Medulla oblongata (tissue), 1 donor: Measurements from ENCODE around the gene PHACTR2.
"Not testable (repeated sequence)": the region's sequence is repeated elsewhere in the genome, so short reads cannot be mapped to it uniquely, and the experiment has no call there.

Experiments
- DNase-seq: peaks from one replicate; pipeline ENCODE4 v3.0.0-alpha.2; 2015; ENCODE audit errors: extremely low spot score

The PHACTR2 gene

GRCh38 chr6:143698329-143698728 is 20.6 kb downstream of the PHACTR2 start:
- DNase-seq = no peak

GRCh38 chr6:143698759-143699429 is 21.1 kb downstream of the PHACTR2 start:
- no peak for DNase-seq

GRCh38 chr6:143699430-143699825 is 21.7 kb downstream of the PHACTR2 start:
- no peak for DNase-seq

- no peak for DNase-seq
These were observed 23.1 kb downstream of the PHACTR2 start for GRCh38 chr6:143700684-143701348.

GRCh38 chr6:143701349-143702234 is 23.8 kb downstream of the PHACTR2 start:
- DNase-seq = no peak

GRCh38 chr6:143705569-143705968 is 27.8 kb downstream of the PHACTR2 start:
- no peak for DNase-seq

- DNase-seq = no peak
These were observed 29.9 kb downstream of the PHACTR2 start for GRCh38 chr6:143707697-143708096.

- peak; percentile 44 for DNase-seq
These were observed 31.1 kb downstream of the PHACTR2 start for GRCh38 chr6:143708889-143709288.

GRCh38 chr6:143711714-143712113 is 33.9 kb downstream of the PHACTR2 start:
- DNase-seq = no peak

- DNase-seq = no peak
These were observed 40.7 kb downstream of the PHACTR2 start for GRCh38 chr6:143718472-143718871.

- DNase-seq = no peak
These were observed 43.9 kb downstream of the PHACTR2 start for GRCh38 chr6:143721642-143722041.

- DNase-seq = no peak
These were observed 47.1 kb downstream of the PHACTR2 start for GRCh38 chr6:143724876-143725275.

GRCh38 chr6:143726015-143726647 is 48.4 kb downstream of the PHACTR2 start:
- DNase-seq = no peak

GRCh38 chr6:143727035-143727434 is 49.3 kb downstream of the PHACTR2 start:
- no peak for DNase-seq

GRCh38 chr6:143731789-143732188 is 54.0 kb downstream of the PHACTR2 start:
- DNase-seq = no peak

GRCh38 chr6:143732536-143732935 is 54.8 kb downstream of the PHACTR2 start:
- DNase-seq = no peak

GRCh38 chr6:143733510-143733909 is 55.7 kb downstream of the PHACTR2 start:
- no peak for DNase-seq

GRCh38 chr6:143734641-143735063 is 56.9 kb downstream of the PHACTR2 start:
- DNase-seq = no peak

GRCh38 chr6:143738072-143738690 is 60.4 kb downstream of the PHACTR2 start:
- not testable (repeated sequence) for DNase-seq

GRCh38 chr6:143739341-143739851 is 61.6 kb downstream of the PHACTR2 start:
- DNase-seq = no peak

- no peak for DNase-seq
These were observed 62.4 kb downstream of the PHACTR2 start for GRCh38 chr6:143740213-143740612.
